T-cell (primary cell): Measurements from ENCODE around the gene ZNF574. TPM values are rescaled to one million over a fixed set of nuclear protein-coding genes. Genes with fewer than 3 reads are reported as not detected.

Experiments
- ATAC-seq, 4 experiments: fragments of 200-7000 bp in 3 of 4; fragments of 150-1000 bp in 1 of 4; cut with Tn5 transposase; replicated peaks in 1 of 4; 1 replicate in 3 of 4; 2 replicates in 1 of 4; pipeline ENCODE4 v1.10.0; 2021; ENCODE audit warnings: moderate library complexity in 3 of 4, mild to moderate bottlenecking in 2 of 4, moderate number of reproducible peaks in 1 of 4
- CTCF ChIA-PET, 2 donors: fragments of 300-600 bp; sonication (Branson Sonifier 250); formaldehyde crosslinking; loops; one replicate each; lab custom pipeline; 2022; ENCODE audit warnings: antibody characterized with exemption in 2 of 2; lab: Charles Lee
- POLR2A ChIA-PET, 2 donors: fragments of 300-600 bp; sonication (Branson Sonifier 250); formaldehyde crosslinking; loops; one replicate each; lab custom pipeline; 2022; ENCODE audit warnings: antibody characterized with exemption in 2 of 2; lab: Charles Lee
- DNase-seq, 35 experiments: peaks; one replicate each; pipeline versions ENCODE4 v3.0.0 to v3.0.0-alpha.2; 2013 to 2023
- H3K27ac ChIP-seq: one replicate; pipeline ENCODE4 v1.5.1; 2013; ENCODE audit warnings: low read length
- H3K27me3 ChIP-seq, 2 experiments: replicated peaks in 1 of 2; 1 replicate in 1 of 2; 2 replicates in 1 of 2; pipeline versions ENCODE4 v1.6.1 to v1.7.0; 2013; ENCODE audit warnings: low read length in 1 of 2, mixed read lengths in 1 of 2; ENCODE audit not compliant: control insufficient read depth in 2 of 2, insufficient read depth in 2 of 2; ENCODE audit errors: extremely low read depth in 1 of 2
- H3K36me3 ChIP-seq, 2 donors: 1 replicate in 1 of 2; 2 replicates in 1 of 2; pipeline versions ENCODE4 v1.6.1 to v1.7.0; 2013; ENCODE audit warnings: low read length in 1 of 2; ENCODE audit not compliant: control insufficient read depth in 2 of 2, insufficient read depth in 1 of 2; ENCODE audit errors: extremely low read depth in 1 of 2
- H3K4me1 ChIP-seq, 2 experiments: 1 replicate in 1 of 2; 2 replicates in 1 of 2; pipeline versions ENCODE4 v1.6.1 to v1.7.0; 2013; ENCODE audit warnings: low read length in 2 of 2, mixed read lengths in 1 of 2; ENCODE audit not compliant: insufficient read depth in 2 of 2, control insufficient read depth in 1 of 2; ENCODE audit errors: extremely low read depth in 1 of 2
- H3K4me3 ChIP-seq, 2 donors: 1 replicate in 1 of 2; 2 replicates in 1 of 2; pipeline versions ENCODE4 v1.5.1 to v1.7.0; 2013; ENCODE audit warnings: mild to moderate bottlenecking in 2 of 2, low read length in 1 of 2, moderate library complexity in 1 of 2; ENCODE audit not compliant: control insufficient read depth in 1 of 2; ENCODE audit errors: extremely low read depth in 1 of 2
- H3K9me3 ChIP-seq: 2 replicates; pipeline ENCODE4 v1.7.0; 2013
- H3K27ac Mint-ChIP-seq, 2 donors: one replicate each; pipeline ENCODE4 v1.8.0; 2020 to 2021; ENCODE audit warnings: mild to moderate bottlenecking in 2 of 2, mixed read lengths in 2 of 2
- H3K27me3 Mint-ChIP-seq, 2 donors: one replicate each; pipeline ENCODE4 v1.8.0; 2021 to 2022; ENCODE audit warnings: mixed read lengths in 2 of 2
- H3K36me3 Mint-ChIP-seq: one replicate; pipeline ENCODE4 v1.8.0; 2021; ENCODE audit warnings: mixed read lengths
- H3K4me1 Mint-ChIP-seq, 3 donors: one replicate each; pipeline ENCODE4 v1.8.0; 2020 to 2022; ENCODE audit warnings: mixed read lengths in 3 of 3, mild to moderate bottlenecking in 1 of 3
- H3K4me3 Mint-ChIP-seq, 3 donors: one replicate each; pipeline ENCODE4 v1.8.0; 2020 to 2022; ENCODE audit warnings: mild to moderate bottlenecking in 3 of 3, mixed read lengths in 3 of 3, moderate library complexity in 3 of 3
- H3K9me3 Mint-ChIP-seq, 3 donors: one replicate each; pipeline ENCODE4 v1.8.0; 2020 to 2022; ENCODE audit warnings: mixed read lengths in 3 of 3
- WGBS: methylation state at CpG from one replicate; pipeline ENCODE4 v1.1.5; 2013; ENCODE audit warnings: missing lambda C conversion rate; ENCODE audit not compliant: insufficient coverage; 5-methylcytosine and 5-hydroxymethylcytosine counted together
- total RNA-seq, 35 experiments: library from RNA in 6 of 35; stranded (reverse) in 6 of 35; fragments of 120-200 nt in 1 of 35; gene quantifications; one replicate each; pipeline versions ENCODE4 v1.2.1 to v1.2.4 and lab custom pipeline; 2013 to 2026

The ZNF574 gene
- total RNA-seq, 5 donors from 2014 or later (not counting 1 experiment from before 2014, with no cell fraction given) = 18.4 to 27.4 (median 26.6) TPM

DNA sequence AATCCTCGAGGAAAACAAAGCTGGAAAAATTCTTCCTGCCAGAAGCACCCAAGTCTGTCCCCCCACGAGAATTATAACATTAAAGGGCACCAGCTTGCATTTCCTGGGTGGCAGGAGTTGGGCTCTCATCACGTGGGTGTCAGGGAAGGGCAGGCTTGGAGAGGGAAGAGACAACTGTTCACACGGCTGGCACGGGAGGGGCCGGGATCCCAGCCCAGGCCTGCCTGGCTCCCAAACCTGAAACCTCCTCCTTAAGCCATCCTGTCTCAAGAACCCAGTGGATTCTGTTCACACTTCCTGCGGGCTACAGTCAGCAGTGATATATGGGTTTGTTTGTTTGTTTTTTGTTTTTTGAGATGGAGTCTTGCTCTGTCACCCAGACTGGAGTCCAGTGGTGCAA is 18.1 kb upstream of the ZNF574 start:
- H3K27me3 Mint-ChIP-seq = peaks cover 0 to 7% of the 10 kb centered on the region in 2 donors
- no peak overlapping the region for H3K4me3 Mint-ChIP-seq
- ATAC-seq = no peak
- ChIA-PET POLR2A (no interaction called here), CTCF (interaction anchor here in 1 of 2 donors (0.5 kb wide), 1 partner anchor 39 kb away, joined by 7 read pairs; no protein-coding TSS in a partner anchor)
- no peaks in the 10 kb centered on the region for H3K4me1 Mint-ChIP-seq
- no peak overlapping the region for H3K27ac Mint-ChIP-seq
- H3K27me3 ChIP-seq = peaks cover 0 to 19% of the 10 kb centered on the region in 2 experiments
- H3K9me3 Mint-ChIP-seq = no peaks in the 10 kb centered on the region
- H3K36me3 ChIP-seq = peaks cover 0 to 5% of the 10 kb centered on the region in 2 donors
- no CpG with 5 or more reads among the region's 7 CpGs for WGBS
- H3K27ac ChIP-seq = no peak overlapping the region
- no peaks in the 10 kb centered on the region for H3K36me3 Mint-ChIP-seq
- H3K9me3 ChIP-seq = no peaks in the 10 kb centered on the region
- no peaks in the 10 kb centered on the region for H3K4me1 ChIP-seq
- DNase-seq = no peak
- H3K4me3 ChIP-seq = no peak overlapping the region

DNA sequence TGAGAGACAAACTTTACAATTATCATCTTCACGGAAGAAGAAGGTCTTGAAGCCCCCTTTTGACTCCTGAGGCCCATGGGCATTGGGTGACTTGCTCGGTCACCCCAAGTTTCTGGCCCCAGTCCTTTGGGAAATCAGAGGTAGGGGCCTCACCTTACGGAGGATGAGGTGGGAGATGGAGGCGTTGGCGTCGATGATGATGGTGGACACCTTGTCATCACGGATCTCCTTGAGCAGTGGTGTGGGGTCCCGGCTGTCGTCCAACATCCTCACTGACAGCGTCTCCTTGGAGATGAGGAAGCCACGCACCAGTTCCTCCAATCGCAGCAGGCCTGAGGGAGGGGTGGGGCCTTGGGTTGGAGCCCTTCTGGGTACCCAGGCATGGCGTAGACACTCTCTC is 16.8 kb upstream of the ZNF574 start:
- Mint-ChIP-seq H3K4me3 (no peak overlapping the region), H3K9me3 (no peaks in the 10 kb centered on the region), H3K36me3 (no peaks in the 10 kb centered on the region), H3K4me1 (no peaks in the 10 kb centered on the region), H3K27ac (no peak overlapping the region), H3K27me3 (peaks cover 3 to 11% of the 10 kb centered on the region in 2 donors)
- POLR2A ChIA-PET = no interaction called here
- Histone ChIP-seq H3K9me3 (no peaks in the 10 kb centered on the region), H3K27ac (no peak overlapping the region), H3K4me3 (no peak overlapping the region), H3K36me3 (peaks cover 0 to 5% of the 10 kb centered on the region in 2 donors), H3K4me1 (no peaks in the 10 kb centered on the region), H3K27me3 (peaks cover 0 to 21% of the 10 kb centered on the region in 2 experiments)
- 93% methylated on average over 5 of the region's 13 CpGs for WGBS
- DNase-seq = no peak
- no peak for ATAC-seq
- CTCF ChIA-PET = no interaction called here

DNA sequence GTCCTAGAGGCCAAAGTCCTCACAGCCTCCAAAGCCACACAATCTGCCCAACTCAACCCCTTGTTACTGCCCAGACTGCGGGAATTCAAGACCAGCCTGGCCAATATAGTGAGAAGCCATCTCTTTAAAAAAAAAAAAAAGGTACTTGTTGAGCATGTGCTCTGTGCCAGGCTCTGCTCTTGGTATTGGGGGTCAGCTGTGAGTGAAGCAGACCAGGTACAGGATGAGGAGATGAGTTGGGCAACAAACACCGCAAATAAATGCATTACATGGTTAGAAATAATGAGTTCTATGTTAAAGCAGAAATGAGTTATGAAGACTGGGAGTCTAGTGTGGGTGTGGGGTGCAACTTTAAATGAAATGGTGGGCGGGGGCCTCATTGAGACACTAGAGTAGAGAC is 15.8 kb upstream of the ZNF574 start:
- no peak overlapping the region for H3K4me3 ChIP-seq
- H3K27ac Mint-ChIP-seq = no peak overlapping the region
- ATAC-seq = no peak
- POLR2A ChIA-PET = interaction anchor here in 1 of 2 donors (0.6 kb wide), 1 partner anchor 534 kb away, joined by 3 read pairs; no protein-coding TSS in a partner anchor
- H3K27ac ChIP-seq = no peak overlapping the region
- DNase-seq = no peak
- WGBS = 100% methylated on average over 1 of the region's 3 CpGs
- H3K36me3 Mint-ChIP-seq = no peaks in the 10 kb centered on the region
- no peaks in the 10 kb centered on the region for H3K4me1 Mint-ChIP-seq
- peaks cover 7 to 11% of the 10 kb centered on the region in 2 donors for H3K27me3 Mint-ChIP-seq
- peaks cover 0 to 5% of the 10 kb centered on the region in 2 donors for H3K36me3 ChIP-seq
- no peak overlapping the region for H3K4me3 Mint-ChIP-seq
- CTCF ChIA-PET = interaction anchor here in 1 of 2 donors (0.6 kb wide), 1 partner anchor 129 kb away, joined by 3 read pairs; no protein-coding TSS in a partner anchor
- no peaks in the 10 kb centered on the region for H3K9me3 Mint-ChIP-seq
- no peaks in the 10 kb centered on the region for H3K9me3 ChIP-seq
- no peaks in the 10 kb centered on the region for H3K4me1 ChIP-seq
- H3K27me3 ChIP-seq = peaks cover 0 to 29% of the 10 kb centered on the region in 2 experiments

DNA sequence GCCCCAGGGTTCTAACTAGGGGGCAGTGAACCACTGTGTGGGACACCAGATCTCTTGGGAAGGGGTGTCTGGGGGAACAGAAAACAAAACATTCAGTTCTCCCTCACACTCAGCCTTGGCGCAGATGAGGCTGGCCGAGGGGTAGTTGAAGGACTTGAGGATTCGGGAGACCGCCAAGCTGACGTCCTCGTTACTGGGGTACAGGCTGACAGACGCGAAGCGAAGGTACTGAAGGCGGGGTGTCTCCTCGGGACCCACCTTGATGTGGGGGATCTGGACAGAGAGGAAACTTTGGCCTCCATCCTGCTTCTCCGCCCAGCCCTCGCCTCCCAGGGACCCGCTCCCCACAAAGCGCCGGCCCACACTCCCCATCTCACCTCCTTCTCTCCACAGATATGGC is 13.6 kb upstream of the ZNF574 start:
- POLR2A ChIA-PET = no interaction called here
- DNase-seq (no peak), ATAC-seq (no peak)
- 95% methylated on average over 10 of the region's 16 CpGs for WGBS
- Histone ChIP-seq H3K4me1 (peaks cover 0 to 6% of the 10 kb centered on the region in 2 experiments), H3K27ac (no peak overlapping the region), H3K36me3 (peaks cover 0 to 5% of the 10 kb centered on the region in 2 donors), H3K9me3 (no peaks in the 10 kb centered on the region), H3K27me3 (peaks cover 0 to 50% of the 10 kb centered on the region in 2 experiments), H3K4me3 (no peak overlapping the region)
- Mint-ChIP-seq H3K9me3 (no peaks in the 10 kb centered on the region), H3K27me3 (peaks cover 7 to 11% of the 10 kb centered on the region in 2 donors), H3K4me3 (no peak overlapping the region), H3K4me1 (no peaks in the 10 kb centered on the region), H3K27ac (no peak overlapping the region), H3K36me3 (no peaks in the 10 kb centered on the region)
- CTCF ChIA-PET = no interaction called here

DNA sequence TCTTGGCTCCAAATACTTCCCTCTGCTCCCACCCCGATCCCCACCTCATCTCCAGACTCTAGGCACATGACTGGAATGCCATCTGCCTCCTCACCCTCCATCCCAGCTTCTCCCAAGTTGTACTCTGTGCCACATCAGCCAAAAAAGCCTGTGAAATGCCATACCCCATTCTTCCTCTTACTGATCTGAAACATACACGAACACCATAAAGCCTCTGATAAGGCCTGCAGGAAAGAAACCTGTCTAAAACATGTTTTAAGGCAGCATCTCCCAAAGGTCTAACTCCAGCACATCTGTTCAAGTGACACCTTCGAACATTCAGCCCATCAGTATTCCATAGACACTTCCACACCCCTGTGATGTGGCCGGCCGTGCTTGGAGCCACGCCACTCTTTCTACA is 11.5 kb upstream of the ZNF574 start:
- Mint-ChIP-seq H3K36me3 (no peaks in the 10 kb centered on the region), H3K27ac (no peak overlapping the region), H3K9me3 (no peaks in the 10 kb centered on the region), H3K4me1 (no peaks in the 10 kb centered on the region), H3K27me3 (peaks cover 7 to 11% of the 10 kb centered on the region in 2 donors), H3K4me3 (no peak overlapping the region)
- Histone ChIP-seq H3K9me3 (no peaks in the 10 kb centered on the region), H3K27ac (no peak overlapping the region), H3K36me3 (peaks cover 0 to 5% of the 10 kb centered on the region in 2 donors), H3K4me1 (peaks cover 0 to 11% of the 10 kb centered on the region in 2 experiments), H3K4me3 (no peak overlapping the region), H3K27me3 (peaks cover 0 to 66% of the 10 kb centered on the region in 2 experiments)
- no peak for ATAC-seq
- CTCF ChIA-PET = no interaction called here
- 80% methylated on average over 6 of the region's 6 CpGs for WGBS
- POLR2A ChIA-PET = no interaction called here
- no peak for DNase-seq

DNA sequence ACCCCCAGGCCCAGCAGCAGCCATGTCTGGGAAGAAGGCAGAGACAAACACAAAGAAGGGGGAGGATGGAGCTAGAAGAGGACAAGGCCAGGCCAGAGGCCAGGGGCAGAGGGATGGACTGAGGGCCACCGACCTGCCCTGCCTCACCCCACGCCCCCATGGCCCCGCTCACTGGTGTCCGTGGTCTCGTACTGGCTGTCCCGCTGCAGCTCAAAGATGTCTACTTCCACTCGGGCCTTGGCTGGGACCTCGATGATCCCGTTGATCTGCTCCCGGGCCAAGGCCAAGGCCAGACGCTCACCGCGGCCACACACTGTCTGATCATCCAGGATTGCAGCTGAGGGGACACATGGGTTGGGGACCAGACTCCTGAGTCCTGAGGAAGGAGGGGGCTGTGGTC is 10.9 kb upstream of the ZNF574 start:
- H3K9me3 ChIP-seq = no peaks in the 10 kb centered on the region
- peaks cover 0 to 15% of the 10 kb centered on the region in 2 experiments for H3K4me1 ChIP-seq
- Mint-ChIP-seq H3K27ac (no peak overlapping the region), H3K4me3 (no peak overlapping the region), H3K36me3 (no peaks in the 10 kb centered on the region), H3K27me3 (peaks cover 7 to 11% of the 10 kb centered on the region in 2 donors), H3K4me1 (no peaks in the 10 kb centered on the region), H3K9me3 (no peaks in the 10 kb centered on the region)
- H3K27me3 ChIP-seq = peaks cover 0 to 68% of the 10 kb centered on the region in 2 experiments
- H3K27ac ChIP-seq = no peak overlapping the region
- POLR2A ChIA-PET = interaction anchor here in 1 of 2 donors (0.5 kb wide), 1 partner anchor 10 kb away, joined by 3 read pairs; no protein-coding TSS in a partner anchor
- H3K4me3 ChIP-seq = no peak overlapping the region
- DNase-seq (no peak), ATAC-seq (no peak)
- CTCF ChIA-PET = no interaction called here
- WGBS = 91% methylated on average over 13 of the region's 13 CpGs
- peaks cover 0 to 5% of the 10 kb centered on the region in 2 donors for H3K36me3 ChIP-seq
